LNCAP (cell line): Measurements from ENCODE around the gene XKRX.

Source experiments
- TF ChIP-seq, protein P1 (sequence below): fragments of 450-650 bp; IDR thresholded peaks from 2 replicates; pipeline ENCODE4 v1.5.1; 2017; ENCODE audit warnings: mild to moderate bottlenecking

XKRX gene

DNA sequence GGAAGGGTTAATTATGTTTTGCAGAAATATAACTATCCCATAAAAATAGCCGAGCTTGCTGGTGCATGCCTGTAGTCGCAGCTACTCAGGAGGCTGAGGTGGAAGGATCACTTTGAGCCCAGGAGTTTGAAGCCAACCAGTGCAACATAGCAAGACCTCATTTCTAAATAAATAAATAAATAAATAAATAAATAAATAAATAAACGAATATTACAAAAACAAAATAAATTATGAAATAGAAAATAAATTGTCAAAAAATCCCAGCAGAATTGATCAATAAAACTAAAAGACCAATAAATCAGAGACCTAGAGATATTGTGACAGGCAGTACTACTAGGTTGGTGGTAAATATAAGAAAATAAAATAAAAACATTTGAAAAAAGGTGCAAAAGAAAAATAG, 34.1 kb upstream of the XKRX start:
- TF ChIP-seq, protein P1, sequence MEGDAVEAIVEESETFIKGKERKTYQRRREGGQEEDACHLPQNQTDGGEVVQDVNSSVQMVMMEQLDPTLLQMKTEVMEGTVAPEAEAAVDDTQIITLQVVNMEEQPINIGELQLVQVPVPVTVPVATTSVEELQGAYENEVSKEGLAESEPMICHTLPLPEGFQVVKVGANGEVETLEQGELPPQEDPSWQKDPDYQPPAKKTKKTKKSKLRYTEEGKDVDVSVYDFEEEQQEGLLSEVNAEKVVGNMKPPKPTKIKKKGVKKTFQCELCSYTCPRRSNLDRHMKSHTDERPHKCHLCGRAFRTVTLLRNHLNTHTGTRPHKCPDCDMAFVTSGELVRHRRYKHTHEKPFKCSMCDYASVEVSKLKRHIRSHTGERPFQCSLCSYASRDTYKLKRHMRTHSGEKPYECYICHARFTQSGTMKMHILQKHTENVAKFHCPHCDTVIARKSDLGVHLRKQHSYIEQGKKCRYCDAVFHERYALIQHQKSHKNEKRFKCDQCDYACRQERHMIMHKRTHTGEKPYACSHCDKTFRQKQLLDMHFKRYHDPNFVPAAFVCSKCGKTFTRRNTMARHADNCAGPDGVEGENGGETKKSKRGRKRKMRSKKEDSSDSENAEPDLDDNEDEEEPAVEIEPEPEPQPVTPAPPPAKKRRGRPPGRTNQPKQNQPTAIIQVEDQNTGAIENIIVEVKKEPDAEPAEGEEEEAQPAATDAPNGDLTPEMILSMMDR = no peak

DNA sequence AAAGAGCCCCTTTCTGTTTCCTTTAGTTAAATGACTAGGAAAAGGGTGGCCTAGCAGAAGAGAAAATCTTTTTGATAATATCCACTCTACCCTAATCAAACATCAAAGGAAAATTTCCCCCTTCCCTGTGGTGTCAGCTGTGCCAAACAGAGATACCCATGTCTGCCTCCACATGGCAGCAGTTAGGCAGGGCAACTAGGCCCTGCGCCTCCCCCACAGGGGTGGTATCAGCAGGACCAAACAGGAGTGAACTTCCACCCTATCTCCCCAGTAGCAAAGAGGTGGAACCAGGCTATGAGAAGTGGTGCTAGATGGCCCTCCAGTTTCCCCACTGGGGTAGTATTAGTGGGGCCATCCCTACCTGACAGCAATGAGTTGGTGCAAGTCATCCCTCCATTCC, 19.8 kb upstream of the XKRX start:
- TF ChIP-seq, protein P1 = no peak

DNA sequence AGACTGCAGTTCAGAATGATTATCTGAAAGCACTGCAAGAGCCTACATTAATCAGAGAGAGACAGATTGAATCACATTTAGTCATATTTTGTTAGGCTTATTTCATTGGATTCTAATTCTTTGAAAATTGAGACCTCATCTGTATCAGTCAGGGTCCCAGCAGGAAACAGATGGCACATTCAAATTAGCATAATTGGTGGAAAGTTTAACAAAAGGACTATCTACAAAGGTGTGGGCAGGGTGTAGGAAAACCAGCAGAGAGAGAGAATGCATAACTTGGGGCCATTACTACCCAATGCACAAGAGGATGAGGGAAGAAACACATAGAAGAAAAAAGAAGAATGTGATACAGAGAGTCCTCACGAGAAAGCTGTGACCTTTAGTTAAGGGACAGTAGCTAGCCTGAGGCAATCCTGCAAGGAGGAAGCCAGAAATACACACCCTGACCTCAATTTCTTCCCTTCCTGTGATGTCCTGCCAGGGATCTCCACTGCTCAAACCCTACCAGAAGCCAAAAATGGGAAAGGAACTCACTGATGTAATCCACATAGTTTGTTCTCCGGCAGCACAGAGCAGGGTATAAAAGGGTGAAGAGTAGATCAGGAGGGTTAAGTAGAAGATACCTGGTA, 17.7 kb upstream of the XKRX start:
- TF ChIP-seq, protein P1 = no peak

DNA sequence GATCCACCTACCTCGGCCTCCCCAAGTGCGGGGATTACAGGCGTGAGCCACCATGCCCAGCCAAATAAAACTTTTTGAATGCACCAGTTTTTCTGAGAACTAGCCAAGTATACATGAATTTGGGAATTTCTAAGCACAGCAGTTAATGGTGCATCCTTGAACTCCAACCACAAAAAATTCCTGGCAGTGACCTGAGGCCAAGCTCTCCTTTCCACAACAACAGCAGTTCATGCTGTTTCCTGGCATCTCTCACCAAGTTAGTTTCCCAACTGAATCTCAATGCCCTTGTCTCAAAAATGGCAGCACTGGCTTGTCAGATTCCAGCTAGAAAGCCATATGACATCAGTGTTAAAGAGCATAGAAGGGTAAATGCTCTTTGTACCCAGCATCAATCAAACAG, 15.9 kb upstream of the XKRX start:
- TF ChIP-seq, protein P1 = no peak

DNA sequence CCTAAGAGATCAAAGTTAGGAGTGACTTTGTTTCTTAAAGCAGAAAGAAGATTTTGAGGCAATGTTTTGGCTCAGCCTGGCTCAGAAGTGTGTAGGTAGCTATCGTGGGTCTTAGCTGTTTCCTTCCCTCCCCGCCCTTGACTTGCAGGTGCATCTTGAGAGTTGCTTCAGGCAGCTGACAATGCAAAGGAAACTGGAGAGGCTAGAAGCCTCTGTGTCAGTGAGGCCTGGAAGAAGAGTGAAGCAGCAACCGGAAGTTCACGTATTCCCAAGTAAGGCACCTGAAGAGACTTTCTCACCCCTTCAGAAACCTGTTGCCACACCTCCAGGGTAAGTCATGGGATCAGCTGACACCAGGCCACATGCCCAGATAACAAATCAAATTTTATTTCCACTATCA, 10.6 kb upstream of the XKRX start:
- TF ChIP-seq, protein P1 = no peak

DNA sequence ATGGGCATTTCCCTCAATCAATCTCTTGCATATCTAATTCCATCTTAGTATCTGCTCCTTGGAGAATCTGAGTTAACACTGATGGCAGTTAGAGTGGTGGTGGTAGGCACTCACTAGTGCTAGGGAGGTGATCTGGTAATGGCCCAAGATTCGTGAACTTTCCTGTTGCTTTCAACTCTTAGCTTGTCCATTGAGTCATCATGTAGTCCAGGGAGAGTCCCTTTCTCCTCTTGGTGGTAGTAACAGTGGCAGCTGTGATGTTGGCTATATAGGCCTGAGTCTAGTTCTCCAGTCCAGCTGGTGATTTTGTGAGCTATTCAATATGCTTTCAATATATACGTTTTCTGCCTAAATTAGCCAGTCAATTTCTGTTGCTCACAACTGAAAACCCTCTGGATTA, 7.0 kb upstream of the XKRX start:
- TF ChIP-seq, protein P1 = no peak

DNA sequence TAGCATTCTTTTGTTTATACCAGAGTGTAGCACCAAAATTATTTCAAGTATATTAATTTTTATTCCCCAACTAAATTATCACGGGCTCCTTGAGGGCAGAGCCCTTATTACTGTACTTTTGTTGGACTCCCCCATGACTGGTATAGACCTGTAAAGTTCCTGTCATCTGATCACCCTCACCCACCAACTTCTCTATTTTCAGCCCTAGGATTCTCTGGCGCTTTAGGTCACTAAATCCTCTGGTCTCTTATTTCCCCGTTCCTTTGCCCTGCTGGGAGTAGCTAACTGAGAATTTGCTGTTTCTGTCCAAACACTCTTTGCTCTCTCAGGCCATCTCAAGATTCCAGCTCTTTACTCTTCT, 3.2 kb upstream of the XKRX start:
- TF ChIP-seq, protein P1 = no peak
